H1 (cell line): Measurements from ENCODE around the gene KIF5A. TPM values are rescaled to one million over a fixed set of nuclear protein-coding genes. Genes with fewer than 3 reads are reported as not detected.

Experiments used
- EGR1 ChIP-seq: IDR thresholded peaks from 2 replicates; pipeline ENCODE4 v1.6.1; 2011; ENCODE audit warnings: low read depth, low read length, borderline replicate concordance
- HDAC2 ChIP-seq, 2 experiments: fragments of 300-600 bp in 1 of 2; sonication (generic) in 1 of 2; IDR thresholded peaks; 2 replicates each; pipeline ENCODE4 v1.6.1; 2011 to 2012; ENCODE audit warnings: low read depth in 2 of 2, low read length in 2 of 2, mild to moderate bottlenecking in 2 of 2, moderate library complexity in 2 of 2, borderline replicate concordance in 1 of 2, inconsistent platforms in 1 of 2
- POU5F1 ChIP-seq: IDR thresholded peaks from 2 replicates; pipeline ENCODE4 v1.6.1; 2011; ENCODE audit warnings: low read depth, mild to moderate bottlenecking, low read length, moderate library complexity
- RBBP5 ChIP-seq: IDR thresholded peaks from 2 replicates; pipeline ENCODE4 v1.7.1; 2012; ENCODE audit warnings: low read depth, mild to moderate bottlenecking, inconsistent platforms, low read length, moderate library complexity, borderline replicate concordance
- YY1 ChIP-seq: IDR thresholded peaks from 2 replicates; pipeline ENCODE4 v1.6.1; 2011; ENCODE audit warnings: low read depth, mild to moderate bottlenecking, low read length
- polyA plus RNA-seq, 7 experiments: library from polyadenylated mRNA; depleted of rRNA in 3 of 7; stranded (reverse) in 5 of 7; unstranded in 2 of 7; fragments of >200 nt in 5 of 7; fragments of 200-250 nt in 2 of 7; gene quantifications; 1 replicate in 5 of 7; 2 replicates in 1 of 7; 4 replicates in 1 of 7; pipeline versions ENCODE4 v1.2.1 to v1.2.3, GENCODE V29; 2011 to 2013; ENCODE audit warnings: missing spikeins in 2 of 7, mixed read lengths in 2 of 7
- total RNA-seq: library from RNA; stranded (reverse); fragmentation: NEBNext Ultra II Directional; extraction: Animal tissue kit (Norgen Biotek cat#: 25700); gene quantifications from 2 replicates; pipeline ENCODE4 v1.2.1, GENCODE V29; 2021
- TF ChIP-seq, protein P1 (sequence below): IDR thresholded peaks from 2 replicates; pipeline ENCODE4 v1.6.1; 2011; ENCODE audit warnings: low read length, improper control_type of control experiment

The KIF5A gene
- total and polyA plus RNA-seq, 2 of the 8 experiments (the other 6 are each of a cell fraction or from before 2014, with no cell fraction given) = 10.7 to 21.9 TPM

DNA sequence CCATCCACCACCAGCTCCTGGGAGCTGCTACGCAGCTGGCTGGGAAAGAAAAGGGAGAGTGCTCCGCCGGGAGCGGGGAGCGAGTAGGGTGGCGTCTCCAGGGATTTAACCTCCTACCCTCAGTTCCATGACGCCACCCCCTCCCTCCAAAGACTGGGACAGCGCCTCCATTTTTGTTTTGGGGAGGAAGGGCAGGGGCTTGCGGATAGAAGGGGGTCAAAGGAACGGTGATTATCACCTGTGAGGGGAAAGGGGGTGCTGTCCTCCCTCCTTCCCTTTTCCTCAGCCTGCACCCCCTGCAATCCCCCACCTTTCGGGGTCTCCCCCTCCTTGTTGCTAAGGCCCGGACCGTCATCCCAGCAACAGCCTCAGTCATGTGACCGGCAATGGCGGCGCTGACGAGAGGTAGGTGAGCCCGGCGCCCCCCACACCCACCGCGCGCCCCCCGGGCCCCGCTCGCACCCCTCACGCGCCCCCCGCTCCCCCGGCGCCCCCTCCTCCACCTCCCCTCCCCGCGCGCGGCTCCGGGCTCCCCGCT lies 54.7 kb downstream of the KIF5A start, which contains the start of gene DTX3 (continued):
- TF ChIP-seq, protein P1, sequence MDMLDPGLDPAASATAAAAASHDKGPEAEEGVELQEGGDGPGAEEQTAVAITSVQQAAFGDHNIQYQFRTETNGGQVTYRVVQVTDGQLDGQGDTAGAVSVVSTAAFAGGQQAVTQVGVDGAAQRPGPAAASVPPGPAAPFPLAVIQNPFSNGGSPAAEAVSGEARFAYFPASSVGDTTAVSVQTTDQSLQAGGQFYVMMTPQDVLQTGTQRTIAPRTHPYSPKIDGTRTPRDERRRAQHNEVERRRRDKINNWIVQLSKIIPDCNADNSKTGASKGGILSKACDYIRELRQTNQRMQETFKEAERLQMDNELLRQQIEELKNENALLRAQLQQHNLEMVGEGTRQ = peak; percentile 70
- no peak; the same call in 1 of the 2 replicates for TF ChIP-seq RBBP5
- no peak for TF ChIP-seq POU5F1
- peak; percentile 90 for TF ChIP-seq YY1
- no peak for TF ChIP-seq HDAC2 (IDR thresholded peaks at IDR 0.05; ENCODE audit: borderline replicate concordance in 1 of 2, low read depth in 2 of 2, low read length in 2 of 2)
- TF ChIP-seq EGR1 = no peak
